SK-N-SH (cell line): ENCODE measurements around the gene RABGAP1L. TPM values are rescaled to one million over a fixed set of nuclear protein-coding genes. Genes with fewer than 3 reads are reported as not detected.

ENCODE experiments used
- CTCF ChIA-PET: fragments of 300-600, 350-600 bp; formaldehyde crosslinking; extraction: SDS; loops from one replicate; lab custom pipeline; 2021; lab: Yijun Ruan, JAX
- POLR2A ChIA-PET: fragments of 350-600 bp; sonication (Branson Sonifier 250); formaldehyde crosslinking; extraction: SDS; loops from one replicate; lab custom pipeline; 2020; ENCODE audit warnings: antibody characterized with exemption, inconsistent platforms; lab: Yijun Ruan, JAX
- DNase-seq: peaks from one replicate; pipeline ENCODE4 v3.0.0; 2012
- H2AFZ ChIP-seq: fragments of 200-600 bp; sonication (generic); 2 replicates; pipeline ENCODE4 v1.8.1; 2016; ENCODE audit warnings: antibody characterized with exemption, mild to moderate bottlenecking, low read depth
- H3F3A ChIP-seq: fragments of 200-600 bp; sonication (generic); replicated peaks from 2 replicates; pipeline ENCODE3; 2016; ENCODE audit warnings: antibody characterized with exemption, mild to moderate bottlenecking; ENCODE audit not compliant: insufficient read depth
- H3K27ac ChIP-seq, 2 experiments: fragments of 200-500 bp in 1 of 2; fragments of 200-600 bp in 1 of 2; sonication (Bioruptor generic) in 1 of 2; sonication (generic), shearing (Covaris generic) in 1 of 2; 2 replicates each; pipeline versions ENCODE4 v1.5.1 to v1.6.1; 2014 to 2016; ENCODE audit warnings: low read depth in 2 of 2, inconsistent platforms in 1 of 2, low read length in 1 of 2, mild to moderate bottlenecking in 1 of 2, mixed read lengths in 1 of 2
- H3K27me3 ChIP-seq: fragments of 200-600 bp; sonication (generic), shearing (Covaris generic); 2 replicates; pipeline ENCODE4 v1.6.1; 2016; ENCODE audit warnings: mixed run types; ENCODE audit not compliant: insufficient read depth
- H3K36me3 ChIP-seq, 2 experiments: fragments of 200-500 bp in 1 of 2; fragments of 200-600 bp in 1 of 2; sonication (Bioruptor generic) in 1 of 2; sonication (generic) in 1 of 2; replicated peaks in 1 of 2; 2 replicates each; pipeline versions ENCODE3 to v1.5.1; 2014 to 2016; ENCODE audit warnings: low read length in 1 of 2, mild to moderate bottlenecking in 1 of 2; ENCODE audit not compliant: insufficient read depth in 2 of 2, control insufficient read depth in 1 of 2
- H3K4me1 ChIP-seq, 2 experiments: fragments of 200-500 bp in 1 of 2; fragments of 200-600 bp in 1 of 2; sonication (Bioruptor generic) in 1 of 2; sonication (generic), shearing (Covaris generic) in 1 of 2; 2 replicates each; pipeline versions ENCODE4 v1.5.1 to v1.6.1; 2014 to 2016; ENCODE audit warnings: low read depth in 1 of 2, low read length in 1 of 2, mixed run types in 1 of 2; ENCODE audit not compliant: insufficient read depth in 2 of 2, control insufficient read depth in 1 of 2
- H3K4me2 ChIP-seq: fragments of 200-600 bp; sonication (generic), shearing (Covaris generic); 2 replicates; pipeline ENCODE4 v1.6.1; 2017; ENCODE audit warnings: mixed run types
- H3K4me3 ChIP-seq, 2 experiments: fragments of 200-500 bp in 1 of 2; fragments of 200-600 bp in 1 of 2; sonication (Bioruptor generic) in 1 of 2; sonication (generic), shearing (Covaris generic) in 1 of 2; 2 replicates each; pipeline versions ENCODE4 v1.5.1 to v1.8.1; 2014 to 2016; ENCODE audit warnings: low read depth in 2 of 2, inconsistent platforms in 1 of 2, low read length in 1 of 2, mild to moderate bottlenecking in 1 of 2, mixed read lengths in 1 of 2, moderate library complexity in 1 of 2
- H3K79me2 ChIP-seq: fragments of 200-600 bp; sonication (generic); 2 replicates; pipeline ENCODE4 v1.8.1; 2017; ENCODE audit warnings: mild to moderate bottlenecking; ENCODE audit not compliant: insufficient read depth
- H3K9ac ChIP-seq: fragments of 200-600 bp; sonication (generic); 2 replicates; pipeline ENCODE4 v1.6.1; 2017; ENCODE audit warnings: mixed run types
- H3K9me2 ChIP-seq: fragments of 200-600 bp; sonication (generic); 2 replicates; pipeline ENCODE4 v1.6.1; 2017; ENCODE audit warnings: mixed run types
- H3K9me3 ChIP-seq: fragments of 200-600 bp; sonication (generic); 2 replicates; pipeline ENCODE4 v1.6.1; 2017; ENCODE audit warnings: mixed run types, mild to moderate bottlenecking, moderate library complexity
- H4K20me1 ChIP-seq: fragments of 200-600 bp; sonication (generic); 2 replicates; pipeline ENCODE4 v1.6.1; 2017; ENCODE audit warnings: mild to moderate bottlenecking, mixed run types; ENCODE audit not compliant: insufficient read depth
- CHD2 ChIP-seq: fragments of 150-350 bp; IDR thresholded peaks from 2 replicates; pipeline ENCODE4 v1.6.1; 2018; ENCODE audit warnings: low read length; ENCODE audit not compliant: partially characterized antibody
- EZH2phosphoT487 ChIP-seq: fragments of 200-600 bp; sonication (generic); IDR thresholded peaks from 2 replicates; pipeline ENCODE4 v1.6.1; 2017; ENCODE audit warnings: low read depth, mixed run types, mild to moderate bottlenecking, antibody characterized with exemption, moderate library complexity, borderline replicate concordance
- FOSL2 ChIP-seq: IDR thresholded peaks from 2 replicates; pipeline ENCODE4 v1.4.0; 2012; ENCODE audit warnings: low read depth, mild to moderate bottlenecking, moderate library complexity, borderline replicate concordance
- FOXM1 ChIP-seq: IDR thresholded peaks from 2 replicates; pipeline ENCODE4 v1.4.0; 2012; ENCODE audit warnings: low read depth, mild to moderate bottlenecking
- JUND ChIP-seq: IDR thresholded peaks from 2 replicates; pipeline ENCODE4 v1.4.0; 2012
- MXI1 ChIP-seq: IDR thresholded peaks from 2 replicates; pipeline ENCODE4 v1.6.1; 2012; ENCODE audit warnings: mild to moderate bottlenecking, low read depth, low read length, improper control_type of control experiment
- NRF1 ChIP-seq: IDR thresholded peaks from 2 replicates; pipeline ENCODE4 v1.6.1; 2012; ENCODE audit warnings: low read depth, mild to moderate bottlenecking, low read length
- POLR2AphosphoS5 ChIP-seq: IDR thresholded peaks from 2 replicates; pipeline ENCODE4 v1.6.1; 2012; ENCODE audit warnings: low read depth, low read length
- RAD21 ChIP-seq: IDR thresholded peaks from 2 replicates; pipeline ENCODE4 v1.6.1; 2012; ENCODE audit warnings: mild to moderate bottlenecking, low read length
- RCOR1 ChIP-seq: fragments of 150-350 bp; IDR thresholded peaks from 2 replicates; pipeline ENCODE4 v1.6.1; 2017; ENCODE audit warnings: antibody characterized with exemption, low read length
- RFX5 ChIP-seq: IDR thresholded peaks from 2 replicates; pipeline ENCODE4 v1.6.1; 2012; ENCODE audit warnings: mild to moderate bottlenecking, improper control_type of control experiment, low read length
- RXRA ChIP-seq: IDR thresholded peaks from 2 replicates; pipeline ENCODE4 v1.4.0; 2012; ENCODE audit warnings: low read depth, mild to moderate bottlenecking, borderline replicate concordance
- SIN3A ChIP-seq: IDR thresholded peaks from 2 replicates; pipeline ENCODE4 v1.6.1; 2012; ENCODE audit warnings: low read depth, mild to moderate bottlenecking, low read length, moderate library complexity, borderline replicate concordance
- TCF12 ChIP-seq: IDR thresholded peaks from 2 replicates; pipeline ENCODE4 v1.4.0; 2012
- TEAD4 ChIP-seq: IDR thresholded peaks from 2 replicates; pipeline ENCODE4 v1.4.0; 2012; ENCODE audit warnings: mild to moderate bottlenecking, borderline replicate concordance; ENCODE audit not compliant: insufficient read depth
- polyA plus RNA-seq, 3 experiments: library from polyadenylated mRNA; depleted of rRNA; stranded (reverse); fragments of >200 nt; gene quantifications; 2 replicates each; pipeline ENCODE4 v1.2.3, GENCODE V29; 2012
- TF ChIP-seq, protein P1 (sequence below): fragments of 200-600 bp; sonication (generic); IDR thresholded peaks from 2 replicates; pipeline ENCODE4 v1.6.1; 2017; ENCODE audit warnings: antibody characterized with exemption, mild to moderate bottlenecking, moderate library complexity
- TF ChIP-seq, protein P2 (sequence below): IDR thresholded peaks from 2 replicates; pipeline ENCODE4 v1.4.0; 2012; ENCODE audit warnings: low read depth, borderline replicate concordance
- TF ChIP-seq, protein P3 (sequence below): IDR thresholded peaks from 2 replicates; pipeline ENCODE4 v1.4.0; 2012; ENCODE audit warnings: low read depth
- TF ChIP-seq, protein P4 (sequence below): fragments of 150-350 bp; IDR thresholded peaks from 2 replicates; pipeline ENCODE4 v1.6.1; 2016; ENCODE audit warnings: mild to moderate bottlenecking, low read depth, low read length

The RABGAP1L gene
- polyA plus RNA-seq, 1 of the 3 experiments (the other 2 are of a cell fraction): 7.2 TPM

DNA sequence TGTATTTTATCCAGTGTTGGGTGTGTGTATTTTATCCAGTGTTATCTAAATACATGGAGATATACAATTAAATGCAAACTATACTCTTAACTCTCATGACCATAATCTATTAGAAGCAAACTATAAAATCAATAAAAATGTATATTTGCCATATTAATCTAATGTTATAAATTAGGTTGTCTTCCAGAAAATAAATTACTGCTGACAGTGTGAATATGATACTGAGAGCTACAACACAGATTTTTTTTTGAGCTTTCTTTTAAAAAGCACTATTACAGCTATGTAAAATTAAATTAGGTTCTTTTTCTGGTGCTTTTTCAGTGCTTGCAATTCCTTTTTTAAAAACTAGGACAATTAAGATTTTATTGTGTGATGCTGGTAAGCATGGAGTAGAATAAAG, 269.4 kb downstream of the RABGAP1L start:
- H3K4me2 ChIP-seq: no peak overlapping the region
- ChIA-PET POLR2A (no interaction called here), CTCF (interaction anchor here (1.3 kb wide), 1 partner anchor 54 kb away, joined by 4 read pairs; no protein-coding TSS in a partner anchor)
- H3F3A ChIP-seq: no peaks in the 10 kb centered on the region
- H4K20me1 ChIP-seq: no peaks in the 10 kb centered on the region
- no peaks in the 10 kb centered on the region for H3K27me3 ChIP-seq
- no peak overlapping the region for H3K4me3 ChIP-seq
- H3K9me2 ChIP-seq: no peaks in the 10 kb centered on the region
- H3K36me3 ChIP-seq: no peaks in the 10 kb centered on the region
- no peaks in the 10 kb centered on the region for H3K79me2 ChIP-seq
- H3K9ac ChIP-seq: no peak overlapping the region
- no peaks in the 10 kb centered on the region; a peak in 1 of 4 replicates for H3K4me1 ChIP-seq
- H3K27ac ChIP-seq: no peak overlapping the region
- H2AFZ ChIP-seq: no peak overlapping the region
- DNase-seq: no peak
- TF ChIP-seq TCF12: no peak
- TF ChIP-seq CHD2: no peak
- TF ChIP-seq, protein P1, sequence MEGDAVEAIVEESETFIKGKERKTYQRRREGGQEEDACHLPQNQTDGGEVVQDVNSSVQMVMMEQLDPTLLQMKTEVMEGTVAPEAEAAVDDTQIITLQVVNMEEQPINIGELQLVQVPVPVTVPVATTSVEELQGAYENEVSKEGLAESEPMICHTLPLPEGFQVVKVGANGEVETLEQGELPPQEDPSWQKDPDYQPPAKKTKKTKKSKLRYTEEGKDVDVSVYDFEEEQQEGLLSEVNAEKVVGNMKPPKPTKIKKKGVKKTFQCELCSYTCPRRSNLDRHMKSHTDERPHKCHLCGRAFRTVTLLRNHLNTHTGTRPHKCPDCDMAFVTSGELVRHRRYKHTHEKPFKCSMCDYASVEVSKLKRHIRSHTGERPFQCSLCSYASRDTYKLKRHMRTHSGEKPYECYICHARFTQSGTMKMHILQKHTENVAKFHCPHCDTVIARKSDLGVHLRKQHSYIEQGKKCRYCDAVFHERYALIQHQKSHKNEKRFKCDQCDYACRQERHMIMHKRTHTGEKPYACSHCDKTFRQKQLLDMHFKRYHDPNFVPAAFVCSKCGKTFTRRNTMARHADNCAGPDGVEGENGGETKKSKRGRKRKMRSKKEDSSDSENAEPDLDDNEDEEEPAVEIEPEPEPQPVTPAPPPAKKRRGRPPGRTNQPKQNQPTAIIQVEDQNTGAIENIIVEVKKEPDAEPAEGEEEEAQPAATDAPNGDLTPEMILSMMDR: no peak
- TF ChIP-seq RCOR1: no peak
- no peak for TF ChIP-seq JUND
- TF ChIP-seq MXI1: no peak
- no peak for TF ChIP-seq FOSL2
- TF ChIP-seq FOXM1: no peak
- no peak for TF ChIP-seq RFX5
- TF ChIP-seq, protein P2, sequence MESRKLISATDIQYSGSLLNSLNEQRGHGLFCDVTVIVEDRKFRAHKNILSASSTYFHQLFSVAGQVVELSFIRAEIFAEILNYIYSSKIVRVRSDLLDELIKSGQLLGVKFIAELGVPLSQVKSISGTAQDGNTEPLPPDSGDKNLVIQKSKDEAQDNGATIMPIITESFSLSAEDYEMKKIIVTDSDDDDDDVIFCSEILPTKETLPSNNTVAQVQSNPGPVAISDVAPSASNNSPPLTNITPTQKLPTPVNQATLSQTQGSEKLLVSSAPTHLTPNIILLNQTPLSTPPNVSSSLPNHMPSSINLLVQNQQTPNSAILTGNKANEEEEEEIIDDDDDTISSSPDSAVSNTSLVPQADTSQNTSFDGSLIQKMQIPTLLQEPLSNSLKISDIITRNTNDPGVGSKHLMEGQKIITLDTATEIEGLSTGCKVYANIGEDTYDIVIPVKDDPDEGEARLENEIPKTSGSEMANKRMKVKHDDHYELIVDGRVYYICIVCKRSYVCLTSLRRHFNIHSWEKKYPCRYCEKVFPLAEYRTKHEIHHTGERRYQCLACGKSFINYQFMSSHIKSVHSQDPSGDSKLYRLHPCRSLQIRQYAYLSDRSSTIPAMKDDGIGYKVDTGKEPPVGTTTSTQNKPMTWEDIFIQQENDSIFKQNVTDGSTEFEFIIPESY: no peak
- TF ChIP-seq NRF1: no peak
- TF ChIP-seq TEAD4: no peak
- TF ChIP-seq, protein P3, sequence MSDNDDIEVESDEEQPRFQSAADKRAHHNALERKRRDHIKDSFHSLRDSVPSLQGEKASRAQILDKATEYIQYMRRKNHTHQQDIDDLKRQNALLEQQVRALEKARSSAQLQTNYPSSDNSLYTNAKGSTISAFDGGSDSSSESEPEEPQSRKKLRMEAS: no peak
- no peak for TF ChIP-seq RAD21
- no peak for TF ChIP-seq EZH2phosphoT487
- TF ChIP-seq RXRA: no peak
- no peak for TF ChIP-seq POLR2AphosphoS5
- no peak for TF ChIP-seq SIN3A
- TF ChIP-seq, protein P4, sequence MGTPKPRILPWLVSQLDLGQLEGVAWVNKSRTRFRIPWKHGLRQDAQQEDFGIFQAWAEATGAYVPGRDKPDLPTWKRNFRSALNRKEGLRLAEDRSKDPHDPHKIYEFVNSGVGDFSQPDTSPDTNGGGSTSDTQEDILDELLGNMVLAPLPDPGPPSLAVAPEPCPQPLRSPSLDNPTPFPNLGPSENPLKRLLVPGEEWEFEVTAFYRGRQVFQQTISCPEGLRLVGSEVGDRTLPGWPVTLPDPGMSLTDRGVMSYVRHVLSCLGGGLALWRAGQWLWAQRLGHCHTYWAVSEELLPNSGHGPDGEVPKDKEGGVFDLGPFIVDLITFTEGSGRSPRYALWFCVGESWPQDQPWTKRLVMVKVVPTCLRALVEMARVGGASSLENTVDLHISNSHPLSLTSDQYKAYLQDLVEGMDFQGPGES: no peak
- no peaks in the 10 kb centered on the region for H3K9me3 ChIP-seq
